GM19463 (cell line): ENCODE data around the gene APC.

Experiments used
- ATAC-seq: cut with Tn5 transposase; IDR thresholded peaks from one replicate; pipeline ENCODE4 v1.9.1; 2021; ENCODE audit warnings: mild to moderate bottlenecking, moderate library complexity; ENCODE audit not compliant: unreplicated experiment

Gene APC

GRCh38 chr5:112892776-112893175 is 155.1 kb downstream of the APC start:
- no peak for ATAC-seq

GRCh38 chr5:112895682-112896081 is 158.0 kb downstream of the APC start:
- ATAC-seq = no peak
